ENCODE data around the gene GPR151.

- TF ChIP-seq CTCF (IDR thresholded peaks at IDR 0.05), result peak; percentile 71
- no peak for TF ChIP-seq EZH2phosphoT487 (IDR thresholded peaks at IDR 0.05; ENCODE audit: borderline replicate concordance, low read depth)
- no peak for TF ChIP-seq GABPA (IDR thresholded peaks at IDR 0.05; ENCODE audit: low read depth)
- TF ChIP-seq REST (IDR thresholded peaks at IDR 0.05; ENCODE audit: low read depth, low read length), result no peak
Measured at GRCh38 chr5:146466521-146467349, 49.3 kb downstream of the GPR151 start.

Data from SK-N-SH (cell line).